Lung (tissue), 12 donors: ENCODE data around the gene COG7. TPM values are rescaled to one million over a fixed set of nuclear protein-coding genes. Genes with fewer than 3 reads are reported as not detected.
"Not testable (repeated sequence)": the region's sequence is repeated elsewhere in the genome, so short reads cannot be mapped to it uniquely, and the experiment has no call there.

Experiments used
- ATAC-seq: fragments of 200-7000 bp; cut with Tn5 transposase; one replicate; pipeline ENCODE4 v1.9.1; 2020; ENCODE audit warnings: moderate number of reproducible peaks; ENCODE audit not compliant: insufficient read depth, low FRiP score
- DNase-seq, 3 donors: peaks; one replicate each; pipeline ENCODE4 v3.0.0-alpha.2; 2013 to 2017
- H3K27ac ChIP-seq, 2 donors: one replicate each; pipeline ENCODE4 v1.5.1; 2013; ENCODE audit warnings: mild to moderate bottlenecking in 2 of 2, moderate library complexity in 2 of 2, control low read depth in 1 of 2, inconsistent platforms in 1 of 2, low read depth in 1 of 2, low read length in 1 of 2
- H3K27me3 ChIP-seq, 3 donors: one replicate each; pipeline ENCODE4 v1.5.1; 2013; ENCODE audit warnings: low read length in 2 of 3; ENCODE audit not compliant: control insufficient read depth in 3 of 3, insufficient read depth in 3 of 3
- H3K36me3 ChIP-seq, 4 donors: one replicate each; pipeline ENCODE4 v1.5.1; 2013; ENCODE audit warnings: low read length in 4 of 4, mild to moderate bottlenecking in 1 of 4, moderate library complexity in 1 of 4; ENCODE audit not compliant: control insufficient read depth in 4 of 4, insufficient read depth in 4 of 4
- H3K4me1 ChIP-seq, 5 donors: one replicate each; pipeline ENCODE4 v1.5.1; 2013; ENCODE audit warnings: low read length in 5 of 5, mild to moderate bottlenecking in 2 of 5, moderate library complexity in 1 of 5; ENCODE audit not compliant: control insufficient read depth in 5 of 5, insufficient read depth in 5 of 5
- H3K4me3 ChIP-seq: one replicate; pipeline ENCODE4 v1.5.1; 2013; ENCODE audit warnings: mild to moderate bottlenecking, control low read depth, moderate library complexity
- H3K9ac ChIP-seq, 2 donors: one replicate each; pipeline ENCODE4 v1.5.1; 2013; ENCODE audit warnings: low read length in 2 of 2, control low read depth in 1 of 2; ENCODE audit not compliant: insufficient read depth in 1 of 2
- H3K9me3 ChIP-seq, 4 donors: one replicate each; pipeline ENCODE4 v1.5.1; 2013; ENCODE audit warnings: low read length in 3 of 4, mild to moderate bottlenecking in 1 of 4, moderate library complexity in 1 of 4; ENCODE audit not compliant: control insufficient read depth in 4 of 4, insufficient read depth in 3 of 4
- WGBS, 2 donors: extraction: QIAGEN DNeasy Blood & Tissue Kit; methylation state at CpG; one replicate each; pipeline ENCODE4 v1.1.7; 2013; 5-methylcytosine and 5-hydroxymethylcytosine counted together
- polyA plus RNA-seq, 2 donors: library from polyadenylated mRNA; stranded (reverse); fragments of 200-250 nt; gene quantifications; one replicate each; pipeline ENCODE4 v1.2.1, GENCODE V29; 2013
- total RNA-seq, 2 donors: library from RNA; depleted of rRNA in 1 of 2; stranded (reverse); fragments of >200 nt in 1 of 2; gene quantifications; one replicate each; pipeline ENCODE4 v1.2.1, GENCODE V29; 2014 to 2021
- TF ChIP-seq, protein P1 (sequence below): IDR thresholded peaks from 2 replicates; pipeline ENCODE4 v1.5.1; 2012; ENCODE audit warnings: mild to moderate bottlenecking; ENCODE audit errors: control extremely low read depth, extremely low read depth
- donor health status: control.
- donor health status: control.
- donor health status: Bipolar disorder and iron deficiency.
- donor health status: healthy.
- donor health status: DM: yes; HTN: yes; CAD: no.

Gene COG7
- total and polyA plus RNA-seq, 4 donors = 14.9 to 34.0 (median 20.0) TPM

DNA sequence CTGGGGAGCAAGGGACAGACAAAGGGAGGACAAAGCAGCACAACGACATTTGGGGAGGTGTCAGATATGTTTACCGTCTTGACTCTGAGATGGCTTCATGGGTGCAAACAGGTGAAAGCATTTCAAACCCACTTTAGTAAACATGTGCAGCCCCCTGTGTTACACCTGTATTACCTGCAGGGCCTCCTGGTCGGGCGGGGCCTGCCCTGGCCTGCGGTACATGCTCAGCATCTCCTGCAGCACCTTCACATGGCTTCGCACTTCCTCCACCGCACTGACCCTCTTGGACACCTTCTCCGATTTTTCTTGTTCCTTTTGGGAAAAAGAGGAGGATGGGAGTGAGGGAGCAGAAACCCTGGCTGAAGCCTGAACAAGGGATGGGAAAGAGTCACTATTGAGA is 32.9 kb upstream of the COG7 start:
- H3K4me1 ChIP-seq = peaks cover 0 to 10% (median 0%) of the 10 kb centered on the region in 5 donors
- no peaks in the 10 kb centered on the region for H3K27me3 ChIP-seq
- peaks cover 32 to 55% (median 41%) of the 10 kb centered on the region in 4 donors for H3K36me3 ChIP-seq
- H3K9me3 ChIP-seq = no peaks in the 10 kb centered on the region
- TF ChIP-seq, protein P1, sequence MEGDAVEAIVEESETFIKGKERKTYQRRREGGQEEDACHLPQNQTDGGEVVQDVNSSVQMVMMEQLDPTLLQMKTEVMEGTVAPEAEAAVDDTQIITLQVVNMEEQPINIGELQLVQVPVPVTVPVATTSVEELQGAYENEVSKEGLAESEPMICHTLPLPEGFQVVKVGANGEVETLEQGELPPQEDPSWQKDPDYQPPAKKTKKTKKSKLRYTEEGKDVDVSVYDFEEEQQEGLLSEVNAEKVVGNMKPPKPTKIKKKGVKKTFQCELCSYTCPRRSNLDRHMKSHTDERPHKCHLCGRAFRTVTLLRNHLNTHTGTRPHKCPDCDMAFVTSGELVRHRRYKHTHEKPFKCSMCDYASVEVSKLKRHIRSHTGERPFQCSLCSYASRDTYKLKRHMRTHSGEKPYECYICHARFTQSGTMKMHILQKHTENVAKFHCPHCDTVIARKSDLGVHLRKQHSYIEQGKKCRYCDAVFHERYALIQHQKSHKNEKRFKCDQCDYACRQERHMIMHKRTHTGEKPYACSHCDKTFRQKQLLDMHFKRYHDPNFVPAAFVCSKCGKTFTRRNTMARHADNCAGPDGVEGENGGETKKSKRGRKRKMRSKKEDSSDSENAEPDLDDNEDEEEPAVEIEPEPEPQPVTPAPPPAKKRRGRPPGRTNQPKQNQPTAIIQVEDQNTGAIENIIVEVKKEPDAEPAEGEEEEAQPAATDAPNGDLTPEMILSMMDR = no peak
- ATAC-seq = no peak
- no peak overlapping the region for H3K27ac ChIP-seq
- DNase-seq = no peak
- H3K4me3 ChIP-seq = no peak overlapping the region
- 95 to 99% methylated on average over 8 of the region's 8 CpGs for WGBS, 2 donors
- H3K9ac ChIP-seq = no peak overlapping the region

DNA sequence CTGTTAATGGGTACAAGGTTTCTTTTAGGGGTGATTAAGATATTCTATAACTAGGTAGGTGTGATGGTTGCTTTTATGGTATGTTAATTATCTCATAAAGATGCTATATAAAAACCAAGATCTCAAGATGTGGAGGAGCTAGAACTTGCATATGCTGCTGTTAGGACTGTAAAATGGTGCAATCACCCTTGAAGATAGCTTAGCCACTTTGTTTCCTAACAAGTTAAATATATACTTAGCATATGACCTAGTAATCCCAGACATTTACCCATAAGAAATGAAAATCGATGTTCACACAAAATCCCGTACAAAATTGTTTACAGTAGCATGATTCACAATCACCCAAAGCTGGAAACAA is 32.2 kb upstream of the COG7 start:
- H3K36me3 ChIP-seq = peaks cover 37 to 58% (median 45%) of the 10 kb centered on the region in 4 donors
- peaks cover 0 to 10% (median 0%) of the 10 kb centered on the region in 5 donors for H3K4me1 ChIP-seq
- no peak overlapping the region for H3K9ac ChIP-seq
- no peaks in the 10 kb centered on the region for H3K9me3 ChIP-seq
- 88 to 89% methylated on average over 2 of the region's 2 CpGs for WGBS, 2 donors
- no peak overlapping the region for H3K4me3 ChIP-seq
- DNase-seq (no peak), ATAC-seq (no peak)
- H3K27ac ChIP-seq = no peak overlapping the region
- no peaks in the 10 kb centered on the region for H3K27me3 ChIP-seq
- TF ChIP-seq, protein P1 = no peak

DNA sequence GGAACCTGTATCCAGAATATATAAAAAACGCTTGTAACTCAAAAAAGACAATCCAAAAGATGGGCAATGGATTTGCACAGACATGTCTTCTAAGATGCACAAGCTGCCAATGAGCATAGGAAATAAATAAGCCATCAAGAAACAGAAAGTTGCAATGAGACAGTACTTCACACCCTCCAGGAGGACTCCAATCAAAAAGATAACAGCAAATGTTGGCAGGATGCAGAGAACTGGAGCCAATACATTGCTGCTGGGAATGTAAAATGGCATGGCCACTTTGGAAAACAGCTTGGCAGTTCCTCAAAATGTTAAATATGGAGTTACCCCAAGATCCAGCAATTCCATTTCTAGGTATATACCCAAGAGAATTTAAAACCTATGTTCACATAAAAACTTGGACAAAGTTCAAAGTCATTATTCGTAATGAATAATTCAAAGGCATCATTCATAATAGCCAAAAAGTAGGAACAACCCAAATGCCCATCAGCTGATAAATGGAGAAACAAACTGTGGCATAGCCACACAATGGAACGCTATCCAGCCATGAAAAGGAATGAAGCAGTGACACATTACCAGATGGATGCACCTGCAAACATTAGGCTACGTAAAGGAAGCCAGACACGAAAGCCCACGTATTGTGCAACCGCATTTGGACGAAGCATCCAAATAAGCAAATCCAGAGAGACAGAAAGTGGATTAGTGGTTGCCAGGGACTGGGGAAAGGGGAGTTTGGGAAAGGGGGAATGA is 31.7 kb upstream of the COG7 start:
- no peak overlapping the region for H3K4me3 ChIP-seq
- no peaks in the 10 kb centered on the region for H3K27me3 ChIP-seq
- WGBS, 2 donors = 81 to 87% methylated on average over 8 of the region's 8 CpGs
- DNase-seq (no peak), ATAC-seq (no peak)
- H3K4me1 ChIP-seq = peaks cover 0 to 10% (median 0%) of the 10 kb centered on the region in 5 donors
- no peak overlapping the region for H3K9ac ChIP-seq
- H3K9me3 ChIP-seq = no peaks in the 10 kb centered on the region
- TF ChIP-seq, protein P1 = no peak
- peaks cover 38 to 58% (median 50%) of the 10 kb centered on the region in 4 donors for H3K36me3 ChIP-seq
- H3K27ac ChIP-seq = no peak overlapping the region

DNA sequence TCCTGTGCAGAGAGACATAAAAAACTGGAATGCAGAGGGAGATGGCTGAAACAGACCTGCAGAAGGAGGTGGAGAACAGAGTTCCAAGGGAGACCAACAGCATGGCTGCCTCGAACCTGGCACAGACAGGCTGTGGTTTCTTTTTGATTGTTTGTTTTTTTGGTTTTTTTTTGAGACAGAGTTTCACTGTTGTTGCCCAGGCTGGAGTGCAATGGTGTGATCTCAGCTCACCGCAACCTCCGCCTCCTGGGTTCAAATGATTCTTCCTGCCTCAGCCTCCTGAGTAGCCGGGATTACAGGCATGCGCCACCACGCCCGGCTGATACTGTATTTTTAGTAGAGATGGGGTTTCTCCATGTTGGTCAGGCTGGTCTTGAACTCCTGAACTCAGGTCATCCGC is 30.5 kb upstream of the COG7 start:
- not testable (repeated sequence) for H3K4me3 ChIP-seq, H3K27ac ChIP-seq, ATAC-seq, H3K27me3 ChIP-seq, H3K9ac ChIP-seq, H3K9me3 ChIP-seq, DNase-seq
- 95 to 96% methylated on average over 8 of the region's 8 CpGs for WGBS, 2 donors
- Histone ChIP-seq H3K4me1 (peaks cover 0 to 10% (median 0%) of the 10 kb centered on the region in 5 donors), H3K36me3 (peaks cover 46 to 65% (median 53%) of the 10 kb centered on the region in 4 donors)
